ENCODE data around the gene APP. TPM values are rescaled to one million over a fixed set of nuclear protein-coding genes. Genes with fewer than 3 reads are reported as not detected.

The APP gene
- total RNA-seq, 1 experiment from 2014 or later, result 560 TPM

GRCh38 chr21:25893191-25893590 is 277.4 kb downstream of the APP start:
- ATAC-seq, result no peak
- POLR2A ChIA-PET, result no interaction called here
- CTCF ChIA-PET, result no interaction called here
- DNase-seq (ENCODE audit: low spot score), result no peak
- no peaks in the 10 kb centered on the region for H3K4me1 Mint-ChIP-seq
- H3K27ac Mint-ChIP-seq, result no peak overlapping the region
- H3K27me3 Mint-ChIP-seq (ENCODE audit: low read depth), result no peaks in the 10 kb centered on the region
- H3K36me3 Mint-ChIP-seq, result peaks cover 80% of the 10 kb centered on the region
- H3K4me3 Mint-ChIP-seq, result no peak overlapping the region
- peaks cover 6% of the 10 kb centered on the region for H3K9me3 Mint-ChIP-seq
- no peak for TF ChIP-seq TEAD1 (CRISPR knock-in tag; IDR thresholded peaks at IDR 0.05)
- TF ChIP-seq FOXK1 (CRISPR knock-in tag; IDR thresholded peaks at IDR 0.05), result no peak
- no peak for TF ChIP-seq ETV6 (CRISPR knock-in tag; IDR thresholded peaks at IDR 0.05)
- no peak for TF ChIP-seq SMAD3 (CRISPR knock-in tag; IDR thresholded peaks at IDR 0.05; ENCODE audit: borderline replicate concordance)
- no peak for TF ChIP-seq ARID4B (CRISPR knock-in tag; IDR thresholded peaks at IDR 0.05; ENCODE audit: borderline replicate concordance)
- TF ChIP-seq ERG (CRISPR knock-in tag; IDR thresholded peaks at IDR 0.05), result no peak
- TF ChIP-seq AR (CRISPR knock-in tag; IDR thresholded peaks at IDR 0.05), result no peak
- no peak for TF ChIP-seq ZNF425 (CRISPR knock-in tag; conservative IDR thresholded peaks at IDR 0.05)
- TF ChIP-seq HMGA2 (CRISPR knock-in tag; IDR thresholded peaks at IDR 0.05), result no peak
- TF ChIP-seq ZNF512 (CRISPR knock-in tag; IDR thresholded peaks at IDR 0.05; ENCODE audit: borderline replicate concordance), result no peak
- TF ChIP-seq USF2 (CRISPR knock-in tag; IDR thresholded peaks at IDR 0.05), result no peak
- TF ChIP-seq GABPB1 (CRISPR knock-in tag; IDR thresholded peaks at IDR 0.05), result no peak
- TF ChIP-seq USF1 (CRISPR knock-in tag; IDR thresholded peaks at IDR 0.05), result no peak
- TF ChIP-seq E2F4 (CRISPR knock-in tag; IDR thresholded peaks at IDR 0.05; ENCODE audit: borderline replicate concordance, low read depth), result no peak
- TF ChIP-seq ATF3 (CRISPR knock-in tag; conservative IDR thresholded peaks at IDR 0.05), result no peak
- TF ChIP-seq MYBL2 (CRISPR knock-in tag; IDR thresholded peaks at IDR 0.05), result no peak
- TF ChIP-seq AFF4 (CRISPR knock-in tag; IDR thresholded peaks at IDR 0.05; ENCODE audit: borderline replicate concordance), result no peak
- no peak for TF ChIP-seq CBFB (CRISPR knock-in tag; IDR thresholded peaks at IDR 0.05; ENCODE audit: low read depth)
